ENCODE data around the gene SLC35E1.

DNA sequence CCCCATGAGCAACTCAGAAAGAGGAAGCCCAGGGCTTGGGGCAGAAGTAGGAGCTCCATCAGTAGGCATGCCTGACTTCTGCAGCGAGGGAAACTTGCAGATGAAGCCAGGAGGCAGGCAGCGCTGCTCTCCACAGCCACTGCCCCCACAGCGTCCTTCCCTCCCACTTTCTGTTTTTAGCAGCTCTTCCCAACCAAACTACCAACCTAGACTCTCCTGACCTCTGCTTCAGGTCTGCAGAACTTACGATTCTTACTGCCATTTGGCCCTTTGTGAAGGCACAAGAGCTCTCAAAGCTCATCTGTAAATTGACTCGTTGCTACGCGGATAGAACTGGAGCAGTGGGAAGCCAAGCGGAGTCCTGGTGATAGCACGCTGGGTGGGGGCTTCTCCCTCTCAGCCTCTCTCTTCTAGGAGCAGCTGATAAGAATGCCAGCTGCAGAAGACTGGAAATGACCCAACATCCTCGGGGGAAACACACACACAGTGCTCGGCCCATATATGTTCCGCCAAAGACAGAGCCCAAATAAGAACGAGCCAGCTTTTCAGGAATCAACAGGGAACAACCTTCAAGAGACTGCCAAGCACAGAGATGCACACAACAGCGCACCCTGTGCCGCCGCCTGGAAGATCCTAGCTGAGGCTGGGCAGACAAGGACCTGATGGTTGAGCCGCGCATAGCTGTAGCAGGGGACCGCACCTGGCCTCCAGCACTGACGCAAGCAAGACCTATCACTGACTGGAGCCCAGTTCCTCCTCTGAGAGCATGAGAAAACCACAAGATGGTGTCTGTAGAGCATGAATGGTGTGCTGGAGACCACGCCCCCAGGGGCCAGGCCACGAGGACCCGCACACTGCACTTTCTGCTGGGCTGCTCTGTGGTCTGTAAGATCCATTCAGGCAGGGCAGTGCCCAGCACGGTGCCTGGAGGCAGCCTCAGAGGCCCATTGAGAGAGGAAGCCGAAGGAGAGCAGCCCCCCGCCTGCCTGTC is 15.9 kb upstream of the SLC35E1 start:
- TF ChIP-seq CTCF (IDR thresholded peaks at IDR 0.05; ENCODE audit: insufficient read depth, low read length) (no peak), REST (IDR thresholded peaks at IDR 0.05; ENCODE audit: insufficient replicate concordance, low read depth) (no peak), POLR2AphosphoS5 (IDR thresholded peaks at IDR 0.05; ENCODE audit: low read depth) (no peak; the same call in none of the 2 replicates)
